NCI-H2196 treated with DMSO at 0.1 percent for 48 hours (cell line): ENCODE results near the gene AREL1.

Source experiments
- DNase-seq: peaks from one replicate; lab custom pipeline; 2025; ENCODE audit not compliant: unreplicated experiment; lab: John Stamatoyannopoulos, UW

Gene AREL1

GRCh38 chr14:74636424-74637177 lies 76.3 kb downstream of the AREL1 start:
- DNase-seq = no peak

- no peak for DNase-seq
Measured at GRCh38 chr14:74635847-74636246, 77.0 kb downstream of the AREL1 start.

GRCh38 chr14:74634964-74635363 lies 77.9 kb downstream of the AREL1 start:
- no peak for DNase-seq

GRCh38 chr14:74634481-74634880 lies 78.4 kb downstream of the AREL1 start:
- no peak for DNase-seq

GRCh38 chr14:74630881-74631690 lies 81.8 kb downstream of the AREL1 start:
- DNase-seq = no peak

- no peak for DNase-seq
Measured at GRCh38 chr14:74628418-74628817, 84.5 kb downstream of the AREL1 start.

GRCh38 chr14:74627076-74627475 lies 85.8 kb downstream of the AREL1 start:
- DNase-seq = no peak

GRCh38 chr14:74622257-74622656 lies 90.6 kb downstream of the AREL1 start:
- no peak for DNase-seq

- no peak for DNase-seq
Measured at GRCh38 chr14:74621556-74621955, 91.3 kb downstream of the AREL1 start.

GRCh38 chr14:74620923-74621322 lies 92.0 kb downstream of the AREL1 start:
- DNase-seq = no peak

GRCh38 chr14:74620497-74620921 lies 92.4 kb downstream of the AREL1 start:
- DNase-seq = no peak

- no peak for DNase-seq
Measured at GRCh38 chr14:74619672-74620131, 93.2 kb downstream of the AREL1 start.

- DNase-seq = peak; percentile 6
Measured at GRCh38 chr14:74618078-74618952, 94.6 kb downstream of the AREL1 start.

- no peak for DNase-seq
Measured at GRCh38 chr14:74616996-74617700, 95.7 kb downstream of the AREL1 start.

- DNase-seq = no peak
Measured at GRCh38 chr14:74616507-74616906, 96.4 kb downstream of the AREL1 start.

GRCh38 chr14:74615735-74616134 lies 97.1 kb downstream of the AREL1 start:
- DNase-seq = no peak

- no peak for DNase-seq
Measured at GRCh38 chr14:74614508-74615495, 98.1 kb downstream of the AREL1 start.

- DNase-seq = no peak
Measured at GRCh38 chr14:74613211-74613914, 99.5 kb downstream of the AREL1 start.
